Measurements from ENCODE around the gene INO80D.

Gene INO80D

GRCh38 chr2:206075113-206075512 lies 10.9 kb downstream of the INO80D start:
- no peaks in the 10 kb centered on the region for H3K9me3 ChIP-seq (ENCODE audit: control extremely low read depth in 1 of 5, control insufficient read depth in 4 of 5, insufficient read depth in 2 of 5, low read depth in 1 of 5, low read length in 4 of 5)
- peak in 2 of 3 donors; percentile 23 to 29 for DNase-seq
- H3K36me3 ChIP-seq (ENCODE audit: control insufficient read depth in 4 of 4, insufficient read depth in 4 of 4, low read length in 3 of 4) = peaks cover 0 to 5% (median 2%) of the 10 kb centered on the region in 4 experiments
- no peaks in the 10 kb centered on the region for H3K27me3 ChIP-seq (replicated peaks in 2 of 5; ENCODE audit: control insufficient read depth in 4 of 5, insufficient read depth in 5 of 5, low read length in 4 of 5)
- H3K4me3 ChIP-seq (ENCODE audit: control insufficient read depth in 1 of 7, extremely low read depth in 1 of 7, insufficient read depth in 4 of 7, low read depth in 2 of 7, low read length in 6 of 7) = no peak overlapping the region
- WGBS (ENCODE audit: insufficient coverage) = 100% methylated on average over 1 of the region's 1 CpG
- POLR2A ChIA-PET = no interaction called here
- H3K4me1 ChIP-seq (ENCODE audit: control extremely low read depth in 1 of 4, control insufficient read depth in 4 of 4, insufficient read depth in 4 of 4, low read length in 3 of 4) = peaks cover 0 to 10% (median 4%) of the 10 kb centered on the region in 4 experiments
- CTCF ChIA-PET = no interaction called here
- H3K27ac ChIP-seq (ENCODE audit: insufficient read depth in 1 of 2, low read depth in 1 of 2, low read length in 2 of 2, poor library complexity in 1 of 2, severe bottlenecking in 2 of 2) = no peak overlapping the region

GRCh38 chr2:206071807-206072206 lies 14.2 kb downstream of the INO80D start:
- ChIA-PET POLR2A (interaction anchor here (0.6 to 1.9 kb wide), 2 partner anchors 14 to 1360 kb away, joined by 5 to 8 read pairs; partner anchors contain the start of gene INO80D), CTCF (interaction anchor here (0.9 to 1.8 kb wide), 3 partner anchors 12 to 25 kb away, joined by 3 to 8 read pairs (median 6); no protein-coding TSS in a partner anchor)
- H3K9me3 ChIP-seq (ENCODE audit: control extremely low read depth in 1 of 5, control insufficient read depth in 4 of 5, insufficient read depth in 2 of 5, low read depth in 1 of 5, low read length in 4 of 5) = no peaks in the 10 kb centered on the region
- no peak for DNase-seq
- no peaks in the 10 kb centered on the region for H3K27me3 ChIP-seq (replicated peaks in 2 of 5; ENCODE audit: control insufficient read depth in 4 of 5, insufficient read depth in 5 of 5, low read length in 4 of 5)
- H3K36me3 ChIP-seq (ENCODE audit: control insufficient read depth in 4 of 4, insufficient read depth in 4 of 4, low read length in 3 of 4) = peaks cover 0 to 5% (median 2%) of the 10 kb centered on the region in 4 experiments
- peaks cover 0 to 10% (median 4%) of the 10 kb centered on the region in 4 experiments for H3K4me1 ChIP-seq (ENCODE audit: control extremely low read depth in 1 of 4, control insufficient read depth in 4 of 4, insufficient read depth in 4 of 4, low read length in 3 of 4)
- H3K4me3 ChIP-seq (ENCODE audit: control insufficient read depth in 1 of 7, extremely low read depth in 1 of 7, insufficient read depth in 4 of 7, low read depth in 2 of 7, low read length in 6 of 7) = no peak overlapping the region
- WGBS (ENCODE audit: insufficient coverage) = 60% methylated on average over 1 of the region's 1 CpG
- H3K27ac ChIP-seq (ENCODE audit: insufficient read depth in 1 of 2, low read depth in 1 of 2, low read length in 2 of 2, poor library complexity in 1 of 2, severe bottlenecking in 2 of 2) = no peak overlapping the region

- WGBS (ENCODE audit: insufficient coverage) = 100% methylated on average over 1 of the region's 2 CpGs
- CTCF ChIA-PET = interaction anchor here (1.2 kb wide), 1 partner anchor 12 kb away, joined by 5 read pairs; no protein-coding TSS in a partner anchor
- H3K4me1 ChIP-seq (ENCODE audit: control extremely low read depth in 1 of 4, control insufficient read depth in 4 of 4, insufficient read depth in 4 of 4, low read length in 3 of 4) = peaks cover 0 to 10% (median 4%) of the 10 kb centered on the region in 4 experiments
- H3K27me3 ChIP-seq (replicated peaks in 2 of 5; ENCODE audit: control insufficient read depth in 4 of 5, insufficient read depth in 5 of 5, low read length in 4 of 5) = no peaks in the 10 kb centered on the region
- no peak overlapping the region for H3K27ac ChIP-seq (ENCODE audit: insufficient read depth in 1 of 2, low read depth in 1 of 2, low read length in 2 of 2, poor library complexity in 1 of 2, severe bottlenecking in 2 of 2)
- POLR2A ChIA-PET = no interaction called here
- H3K36me3 ChIP-seq (ENCODE audit: control insufficient read depth in 4 of 4, insufficient read depth in 4 of 4, low read length in 3 of 4) = peaks cover 0 to 5% (median 2%) of the 10 kb centered on the region in 4 experiments
- no peak for DNase-seq
- no peaks in the 10 kb centered on the region for H3K9me3 ChIP-seq (ENCODE audit: control extremely low read depth in 1 of 5, control insufficient read depth in 4 of 5, insufficient read depth in 2 of 5, low read depth in 1 of 5, low read length in 4 of 5)
- H3K4me3 ChIP-seq (ENCODE audit: control insufficient read depth in 1 of 7, extremely low read depth in 1 of 7, insufficient read depth in 4 of 7, low read depth in 2 of 7, low read length in 6 of 7) = no peak overlapping the region
Observed at GRCh38 chr2:206069417-206069816, 16.6 kb downstream of the INO80D start.

- peaks cover 0 to 9% (median 0%) of the 10 kb centered on the region in 4 experiments for H3K36me3 ChIP-seq (ENCODE audit: control insufficient read depth in 4 of 4, insufficient read depth in 4 of 4, low read length in 3 of 4)
- 100% methylated on average over 1 of the region's 1 CpG for WGBS (ENCODE audit: insufficient coverage)
- no peak overlapping the region for H3K27ac ChIP-seq (ENCODE audit: insufficient read depth in 1 of 2, low read depth in 1 of 2, low read length in 2 of 2, poor library complexity in 1 of 2, severe bottlenecking in 2 of 2)
- H3K4me3 ChIP-seq (ENCODE audit: control insufficient read depth in 1 of 7, extremely low read depth in 1 of 7, insufficient read depth in 4 of 7, low read depth in 2 of 7, low read length in 6 of 7) = no peak overlapping the region
- no peaks in the 10 kb centered on the region for H3K9me3 ChIP-seq (ENCODE audit: control extremely low read depth in 1 of 5, control insufficient read depth in 4 of 5, insufficient read depth in 2 of 5, low read depth in 1 of 5, low read length in 4 of 5)
- ChIA-PET CTCF (interaction anchor here (1.1 kb wide), 1 partner anchor 16 kb away, joined by 3 read pairs; no protein-coding TSS in a partner anchor), POLR2A (no interaction called here)
- H3K27me3 ChIP-seq (replicated peaks in 2 of 5; ENCODE audit: control insufficient read depth in 4 of 5, insufficient read depth in 5 of 5, low read length in 4 of 5) = no peaks in the 10 kb centered on the region
- DNase-seq = no peak
- H3K4me1 ChIP-seq (ENCODE audit: control extremely low read depth in 1 of 4, control insufficient read depth in 4 of 4, insufficient read depth in 4 of 4, low read length in 3 of 4) = peaks cover 0 to 5% (median 2%) of the 10 kb centered on the region in 4 experiments
Observed at GRCh38 chr2:206068207-206068606, 17.8 kb downstream of the INO80D start.

- POLR2A ChIA-PET = no interaction called here
- no peaks in the 10 kb centered on the region for H3K4me1 ChIP-seq (ENCODE audit: control extremely low read depth in 1 of 4, control insufficient read depth in 4 of 4, insufficient read depth in 4 of 4, low read length in 3 of 4)
- peak in 2 of 3 donors; percentile 33 to 48 for DNase-seq
- WGBS (ENCODE audit: insufficient coverage) = no CpG with 5 or more reads among the region's 2 CpGs
- H3K27me3 ChIP-seq (replicated peaks in 2 of 5; ENCODE audit: control insufficient read depth in 4 of 5, insufficient read depth in 5 of 5, low read length in 4 of 5) = no peaks in the 10 kb centered on the region
- CTCF ChIA-PET = interaction anchor here (1.0 kb wide), 1 partner anchor 32 kb away, joined by 3 read pairs; no protein-coding TSS in a partner anchor
- H3K36me3 ChIP-seq (ENCODE audit: control insufficient read depth in 4 of 4, insufficient read depth in 4 of 4, low read length in 3 of 4) = peaks cover 6 to 34% (median 18%) of the 10 kb centered on the region in 4 experiments
- no peak overlapping the region for H3K27ac ChIP-seq (ENCODE audit: insufficient read depth in 1 of 2, low read depth in 1 of 2, low read length in 2 of 2, poor library complexity in 1 of 2, severe bottlenecking in 2 of 2)
- no peaks in the 10 kb centered on the region for H3K9me3 ChIP-seq (ENCODE audit: control extremely low read depth in 1 of 5, control insufficient read depth in 4 of 5, insufficient read depth in 2 of 5, low read depth in 1 of 5, low read length in 4 of 5)
- no peak overlapping the region for H3K4me3 ChIP-seq (ENCODE audit: control insufficient read depth in 1 of 7, extremely low read depth in 1 of 7, insufficient read depth in 4 of 7, low read depth in 2 of 7, low read length in 6 of 7)
Observed at GRCh38 chr2:206064077-206064476, 21.9 kb downstream of the INO80D start.

- WGBS (ENCODE audit: insufficient coverage) = 100% methylated on average over 1 of the region's 1 CpG
- Histone ChIP-seq H3K4me1 (ENCODE audit: control extremely low read depth in 1 of 4, control insufficient read depth in 4 of 4, insufficient read depth in 4 of 4, low read length in 3 of 4) (no peaks in the 10 kb centered on the region), H3K27ac (ENCODE audit: insufficient read depth in 1 of 2, low read depth in 1 of 2, low read length in 2 of 2, poor library complexity in 1 of 2, severe bottlenecking in 2 of 2) (no peak overlapping the region), H3K4me3 (ENCODE audit: control insufficient read depth in 1 of 7, extremely low read depth in 1 of 7, insufficient read depth in 4 of 7, low read depth in 2 of 7, low read length in 6 of 7) (no peak overlapping the region), H3K27me3 (replicated peaks in 2 of 5; ENCODE audit: control insufficient read depth in 4 of 5, insufficient read depth in 5 of 5, low read length in 4 of 5) (no peaks in the 10 kb centered on the region), H3K9me3 (ENCODE audit: control extremely low read depth in 1 of 5, control insufficient read depth in 4 of 5, insufficient read depth in 2 of 5, low read depth in 1 of 5, low read length in 4 of 5) (no peaks in the 10 kb centered on the region), H3K36me3 (ENCODE audit: control insufficient read depth in 4 of 4, insufficient read depth in 4 of 4, low read length in 3 of 4) (peaks cover 6 to 36% (median 18%) of the 10 kb centered on the region in 4 experiments)
- no peak for DNase-seq
- ChIA-PET CTCF (no interaction called here), POLR2A (no interaction called here)
Observed at GRCh38 chr2:206063635-206064034, 22.3 kb downstream of the INO80D start.

GRCh38 chr2:206062724-206063123 lies 23.2 kb downstream of the INO80D start:
- ChIA-PET CTCF (no interaction called here), POLR2A (no interaction called here)
- WGBS (ENCODE audit: insufficient coverage) = 99% methylated on average over 6 of the region's 7 CpGs
- Histone ChIP-seq H3K4me1 (ENCODE audit: control extremely low read depth in 1 of 4, control insufficient read depth in 4 of 4, insufficient read depth in 4 of 4, low read length in 3 of 4) (no peaks in the 10 kb centered on the region), H3K36me3 (ENCODE audit: control insufficient read depth in 4 of 4, insufficient read depth in 4 of 4, low read length in 3 of 4) (peaks cover 6 to 38% (median 20%) of the 10 kb centered on the region in 4 experiments), H3K4me3 (ENCODE audit: control insufficient read depth in 1 of 7, extremely low read depth in 1 of 7, insufficient read depth in 4 of 7, low read depth in 2 of 7, low read length in 6 of 7) (no peak overlapping the region), H3K27ac (ENCODE audit: insufficient read depth in 1 of 2, low read depth in 1 of 2, low read length in 2 of 2, poor library complexity in 1 of 2, severe bottlenecking in 2 of 2) (no peak overlapping the region), H3K9me3 (ENCODE audit: control extremely low read depth in 1 of 5, control insufficient read depth in 4 of 5, insufficient read depth in 2 of 5, low read depth in 1 of 5, low read length in 4 of 5) (no peaks in the 10 kb centered on the region), H3K27me3 (replicated peaks in 2 of 5; ENCODE audit: control insufficient read depth in 4 of 5, insufficient read depth in 5 of 5, low read length in 4 of 5) (no peaks in the 10 kb centered on the region)
- DNase-seq = no peak

All from common myeloid progenitor, CD34-positive (primary cell).